T follicular helper cell (primary cell): ENCODE data around the gene OGG1.
"Not testable (repeated sequence)": the region's sequence is repeated elsewhere in the genome, so short reads cannot be mapped to it uniquely, and the experiment has no call there.

Experiments
- DNase-seq: peaks from one replicate; pipeline ENCODE4 v3.0.0-alpha.2; 2020; ENCODE audit warnings: low read depth

OGG1 gene

DNA sequence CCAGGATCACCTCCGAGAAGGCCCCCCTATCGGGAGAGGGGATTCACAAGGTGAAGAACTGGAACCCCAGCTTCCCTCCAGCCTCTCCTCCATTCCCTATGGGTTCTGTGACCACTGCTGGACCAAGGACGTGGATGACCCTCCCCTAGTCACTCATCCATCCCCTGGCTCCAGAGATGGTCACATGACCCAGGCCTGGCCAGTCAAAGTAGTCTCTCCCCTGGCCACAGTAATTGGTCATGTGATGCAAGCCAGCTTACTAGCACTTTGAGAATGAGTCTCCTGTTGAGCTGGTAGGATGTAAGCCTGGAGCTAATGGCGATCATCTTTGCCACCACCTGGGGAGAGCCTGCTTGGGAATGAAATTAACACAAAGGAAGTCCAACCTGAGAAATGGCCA lies 16.1 kb downstream of the OGG1 start:
- no peak for DNase-seq

DNA sequence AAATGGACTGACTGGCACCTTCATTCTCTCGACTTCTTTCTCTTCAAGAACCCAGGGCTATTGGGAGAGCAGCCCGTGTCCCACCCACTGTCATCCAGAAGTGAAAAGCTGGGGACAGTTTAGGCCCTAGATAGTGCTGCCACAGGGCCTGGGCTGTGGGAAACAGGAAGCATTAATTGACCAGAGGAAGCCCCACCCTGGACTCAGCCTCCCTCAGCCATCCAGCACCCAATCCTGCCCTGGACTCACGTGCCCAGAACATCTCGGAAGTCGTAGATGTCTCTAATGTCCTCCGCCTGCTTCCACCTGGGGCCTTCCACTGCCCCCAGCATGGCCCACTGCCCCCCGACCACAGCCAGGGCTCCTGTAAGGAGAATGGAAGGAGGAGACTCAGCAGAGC lies 17.7 kb downstream of the OGG1 start:
- no peak for DNase-seq

GRCh38 chr3:9768141-9768775 lies 18.5 kb downstream of the OGG1 start:
- no peak for DNase-seq

DNA sequence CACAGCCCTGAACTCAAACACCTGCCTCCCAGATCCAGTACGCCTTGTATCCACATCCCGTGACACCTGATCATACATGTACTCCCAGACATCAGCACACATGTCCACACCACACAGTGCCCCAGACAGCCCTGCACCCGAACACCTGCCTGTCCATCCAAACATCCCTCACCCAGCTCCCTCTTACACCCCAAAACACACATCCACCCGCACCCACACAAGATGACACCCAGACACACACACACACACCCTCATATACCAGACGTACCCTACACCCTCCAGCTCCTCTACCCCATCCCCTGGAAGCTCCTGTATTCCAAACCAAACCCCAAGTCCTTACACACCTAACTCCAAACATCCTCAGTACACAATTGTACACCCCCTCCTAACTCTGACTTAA lies 19.3 kb downstream of the OGG1 start:
- no peak for DNase-seq

- DNase-seq = peak; percentile 36
Measured at GRCh38 chr3:9769426-9770275, 19.9 kb downstream of the OGG1 start, which contains the start of gene CAMK1. Gene CAMK1, minus strand, starts transcription at chr3:9769947. Its CDS starts 2,198 bp downstream, at chr3:9767749.

DNA sequence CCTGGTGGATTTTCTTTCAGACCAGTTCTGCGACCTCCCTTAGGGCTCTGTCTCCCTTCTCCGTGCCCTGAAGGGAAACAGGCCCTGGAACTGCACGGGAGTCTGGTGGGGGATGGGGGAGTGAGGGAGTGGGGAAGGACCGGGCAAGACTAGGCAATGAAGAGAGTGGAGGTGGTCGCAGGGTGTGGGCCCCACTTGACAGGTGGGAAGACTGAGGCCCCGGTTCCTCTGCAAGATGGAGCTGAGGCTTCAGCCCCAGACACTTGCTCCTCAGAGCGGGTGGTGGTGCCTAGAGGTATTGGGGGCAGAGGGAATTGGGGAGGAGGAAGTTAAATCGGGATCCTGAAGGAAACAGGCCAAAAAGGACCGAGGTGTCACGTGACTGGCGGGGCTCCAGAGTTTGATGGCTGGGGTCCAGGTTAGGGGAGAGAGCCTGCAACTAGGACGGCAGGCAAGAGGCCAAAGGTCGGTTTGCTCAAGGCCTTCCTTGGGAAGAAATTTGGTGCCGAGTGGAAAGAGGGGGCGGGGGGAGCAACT lies 20.6 kb downstream of the OGG1 start:
- no peak for DNase-seq

DNA sequence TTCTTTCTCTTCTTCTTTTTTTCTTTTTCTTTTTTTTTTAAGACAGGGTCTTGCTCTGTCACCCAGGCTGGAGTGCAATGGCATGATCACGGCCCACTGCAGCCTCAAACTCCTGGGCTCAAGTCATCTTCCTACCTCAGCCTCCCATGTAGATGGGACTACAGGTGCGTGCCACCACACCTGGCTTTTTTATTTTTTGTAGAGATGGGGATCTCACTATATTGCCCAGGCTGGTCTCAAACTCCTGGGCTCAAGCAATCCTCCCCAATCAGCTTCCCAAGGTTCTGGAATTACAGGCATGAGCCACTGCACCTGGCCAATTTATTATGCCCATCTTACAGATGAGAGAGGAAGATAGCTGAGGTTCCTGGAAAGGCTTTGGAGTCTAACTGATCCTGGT lies 21.3 kb downstream of the OGG1 start:
- DNase-seq = not testable (repeated sequence)

- no peak for DNase-seq
Measured at GRCh38 chr3:9776896-9777693, 27.3 kb downstream of the OGG1 start.

GRCh38 chr3:9777694-9778021 lies 27.9 kb downstream of the OGG1 start:
- no peak for DNase-seq

DNA sequence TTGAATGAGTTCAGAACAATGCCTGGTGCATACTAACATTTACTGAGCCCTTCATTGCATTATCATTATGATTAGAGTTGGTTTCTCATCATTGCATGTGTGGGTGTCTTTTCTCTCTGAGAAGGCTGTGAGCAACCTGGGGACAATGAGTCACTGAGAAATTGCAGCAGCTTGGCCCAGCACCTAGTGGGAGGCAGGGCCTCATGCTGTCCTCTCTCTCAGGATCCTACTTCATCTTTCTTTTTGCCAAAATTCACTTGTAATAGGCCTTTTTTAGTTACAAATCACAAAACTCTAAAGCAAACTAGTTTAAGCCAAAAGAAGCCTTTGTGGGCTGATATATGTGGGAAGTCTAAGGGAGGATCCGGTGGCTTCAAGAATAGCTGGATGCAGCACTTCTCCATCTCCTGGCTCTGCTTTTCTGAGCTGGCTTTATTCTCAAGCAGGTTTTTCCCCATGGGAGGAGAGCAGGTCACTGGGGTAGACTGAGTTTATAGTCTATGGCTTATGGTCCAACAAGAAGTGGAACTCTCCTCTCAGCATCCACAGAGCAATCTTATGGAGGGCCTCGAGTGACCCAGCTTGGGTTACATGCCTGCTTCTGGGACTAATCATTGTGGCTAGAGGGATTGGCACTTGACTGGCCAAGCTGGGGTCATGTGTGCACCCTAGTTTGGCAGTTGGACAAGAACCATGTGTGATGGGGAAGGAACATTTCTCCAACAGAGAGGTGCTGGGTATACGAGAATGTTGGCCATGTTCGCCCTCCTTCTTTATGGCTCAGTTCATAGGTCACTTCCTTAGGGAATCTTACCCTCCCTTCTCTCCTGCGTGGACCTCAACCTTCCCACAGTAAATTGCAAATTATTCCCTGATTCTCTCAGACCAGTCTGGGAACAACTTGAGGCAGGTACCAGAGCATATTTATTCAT lies 28.7 kb downstream of the OGG1 start:
- DNase-seq = no peak

DNA sequence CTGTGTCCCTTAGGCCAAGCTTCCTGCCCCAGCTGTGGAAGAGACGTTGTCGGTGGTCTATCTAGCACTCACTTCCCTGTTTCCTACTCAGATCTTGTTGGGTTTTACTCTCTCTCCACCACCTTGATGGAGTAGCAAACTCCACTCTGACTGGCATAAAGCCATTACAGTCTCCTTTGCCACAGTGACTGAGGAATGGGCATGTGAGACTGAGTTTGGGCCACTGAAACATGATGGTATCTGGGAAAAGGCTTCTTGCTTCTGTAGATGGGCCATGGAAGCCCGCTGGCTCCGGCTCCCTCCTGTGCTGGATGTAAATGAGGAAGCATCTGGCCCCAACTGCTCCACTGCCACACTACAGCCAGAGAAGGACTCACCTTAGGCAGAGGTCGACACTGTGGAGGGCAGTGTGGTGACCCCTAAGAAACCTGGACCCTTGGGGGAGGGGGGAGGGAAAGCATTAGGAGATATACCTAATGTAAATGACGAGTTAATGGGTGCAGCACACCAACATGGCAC lies 29.4 kb downstream of the OGG1 start:
- no peak for DNase-seq

- no peak for DNase-seq
Measured at GRCh38 chr3:9779721-9780457, 30.1 kb downstream of the OGG1 start.

- DNase-seq = no peak
Measured at GRCh38 chr3:9780458-9780812, 30.7 kb downstream of the OGG1 start.

GRCh38 chr3:9780910-9781309 lies 31.2 kb downstream of the OGG1 start:
- no peak for DNase-seq

DNA sequence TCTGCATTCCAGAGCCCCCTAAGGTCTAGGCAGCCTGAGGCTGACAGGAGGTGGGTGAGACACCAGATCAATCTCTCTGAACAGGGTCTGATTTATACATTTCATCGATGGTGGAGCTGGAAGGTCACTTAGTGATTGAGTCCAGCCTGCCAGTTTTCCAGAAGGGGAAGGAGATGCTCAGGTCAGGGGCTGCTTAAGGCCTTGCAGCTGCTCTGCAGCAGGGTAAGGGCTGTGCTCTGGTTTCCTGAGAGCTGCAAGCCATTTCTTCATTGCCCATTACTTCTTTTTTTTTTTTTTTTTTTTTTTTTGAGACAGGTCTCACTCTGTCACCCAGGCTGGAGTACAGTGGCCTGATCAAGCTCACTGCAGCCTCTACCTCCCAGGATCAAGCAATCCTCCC lies 31.8 kb downstream of the OGG1 start:
- no peak for DNase-seq

DNA sequence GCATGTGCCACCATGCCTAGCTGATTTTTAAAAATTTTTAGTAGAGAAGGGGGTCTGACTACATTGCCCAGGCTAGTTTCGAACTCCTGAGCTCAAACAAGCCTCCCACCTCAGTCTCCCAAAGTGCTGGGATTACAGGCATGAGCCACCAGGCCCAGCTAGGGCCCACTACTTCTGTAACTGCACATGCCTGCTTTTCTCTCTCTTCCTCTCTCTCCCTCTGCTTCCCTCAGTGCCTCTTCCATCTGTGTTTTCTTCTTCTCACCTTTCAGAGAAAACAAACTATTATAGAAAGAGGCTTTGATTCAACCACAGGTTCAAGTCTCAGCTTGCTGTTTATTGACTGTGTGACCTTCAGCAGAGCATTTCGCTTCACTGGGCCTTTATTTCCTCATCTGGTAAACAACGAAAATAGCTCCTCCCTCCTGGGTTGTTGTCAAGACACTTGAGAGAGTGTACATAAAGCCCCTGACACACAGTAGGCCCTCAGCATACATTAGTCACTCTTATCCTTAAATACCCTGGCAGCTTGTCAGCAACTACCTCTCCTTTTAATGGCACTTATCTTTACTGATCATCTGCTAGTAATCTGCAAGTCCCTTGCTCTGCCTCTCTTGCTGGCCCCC lies 32.3 kb downstream of the OGG1 start:
- DNase-seq = no peak

DNA sequence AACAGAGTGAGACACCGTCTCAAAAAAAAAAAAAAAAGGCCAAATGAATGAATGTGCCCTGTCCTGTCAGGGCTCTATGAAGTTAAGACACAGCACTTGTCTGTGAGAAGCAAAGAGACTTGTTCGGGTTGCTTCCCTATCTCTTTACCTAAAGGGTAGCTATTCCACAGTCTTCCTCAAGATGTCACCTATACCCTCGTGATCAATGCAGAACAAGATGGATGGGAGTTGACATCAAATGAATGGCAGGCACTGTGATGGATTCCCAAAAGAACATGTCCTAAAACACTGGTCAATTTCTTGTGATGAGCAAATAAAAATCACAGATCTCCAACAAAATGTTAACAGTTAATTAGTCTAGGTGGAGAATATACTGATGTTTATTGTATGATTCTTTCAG lies 33.0 kb downstream of the OGG1 start:
- DNase-seq = no peak

GRCh38 chr3:9783954-9784353 lies 34.2 kb downstream of the OGG1 start:
- no peak for DNase-seq

GRCh38 chr3:9784965-9785364 lies 35.2 kb downstream of the OGG1 start:
- DNase-seq = no peak

DNA sequence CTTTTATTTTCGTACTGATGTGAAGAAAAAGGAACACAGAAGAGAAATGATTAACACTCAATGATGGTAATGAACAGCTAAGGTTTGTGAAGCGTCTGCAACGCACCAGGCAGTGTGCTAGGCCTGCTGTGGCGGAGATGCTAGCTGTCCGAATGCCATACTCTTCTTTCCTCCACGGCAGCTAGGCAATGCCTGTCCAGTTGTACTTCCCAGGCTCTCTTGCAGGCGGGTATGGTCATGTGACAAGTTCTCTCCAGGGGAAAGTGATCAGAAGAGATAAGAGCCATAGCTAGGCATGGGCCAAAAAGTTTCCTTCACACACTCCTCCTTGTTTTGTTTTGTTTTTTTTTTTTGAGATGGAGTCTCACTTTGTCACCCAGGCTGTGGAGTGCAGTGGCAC lies 35.9 kb downstream of the OGG1 start:
- no peak for DNase-seq
